K562 (cell line): Measurements from ENCODE around the gene MRPL27.

Experiments used
- BACH1 ChIP-seq: fragments of 200-800 bp; sonication (Bioruptor generic); IDR thresholded peaks from 2 replicates; pipeline ENCODE4 v1.6.1; 2016; ENCODE audit warnings: missing genetic modification characterization, missing compliant biosample characterization
- CHD1 ChIP-seq: fragments of 200-600 bp; sonication (generic); IDR thresholded peaks from one replicate; pipeline ENCODE4 v1.6.1; 2012; ENCODE audit warnings: mild to moderate bottlenecking, moderate library complexity, low read length, inconsistent platforms
- CTCF ChIP-seq, 3 experiments: IDR thresholded peaks in 2 of 3; conservative IDR thresholded peaks in 1 of 3; 2 replicates each; pipeline ENCODE4 v1.5.1; 2011 to 2012; ENCODE audit warnings: low read length in 3 of 3, mild to moderate bottlenecking in 3 of 3, control low read depth in 2 of 3, improper control_type of control experiment in 1 of 3, inconsistent platforms in 1 of 3, low read depth in 1 of 3, mixed read lengths in 1 of 3, moderate library complexity in 1 of 3; ENCODE audit not compliant: insufficient read depth in 2 of 3
- ELK3 ChIP-seq: fragments of 450-650 bp; formaldehyde crosslinking; IDR thresholded peaks from 2 replicates; pipeline ENCODE4 v1.4.0; 2020; ENCODE audit warnings: mild to moderate bottlenecking
- IRF2 ChIP-seq: sonication (generic); formaldehyde crosslinking; IDR thresholded peaks from 2 replicates; pipeline ENCODE4 v1.8.1; 2022; ENCODE audit warnings: mild to moderate bottlenecking, missing genetic modification reagents
- MAFF ChIP-seq: IDR thresholded peaks from 2 replicates; pipeline ENCODE4 v1.6.1; 2012; ENCODE audit warnings: low read length, improper control_type of control experiment
- RFX5 ChIP-seq: IDR thresholded peaks from 2 replicates; pipeline ENCODE4 v1.6.1; 2011; ENCODE audit warnings: low read depth, mild to moderate bottlenecking, improper control_type of control experiment, low read length
- ZBED1 ChIP-seq: IDR thresholded peaks from 2 replicates; pipeline ENCODE4 v1.6.1; 2014
- ZC3H4 ChIP-seq: sonication (generic); formaldehyde crosslinking; IDR thresholded peaks from 2 replicates; pipeline ENCODE4 v1.9.0; 2021; ENCODE audit warnings: missing genetic modification reagents, borderline replicate concordance
- TF ChIP-seq, protein P1 (sequence below): conservative IDR thresholded peaks from 2 replicates; pipeline ENCODE4 v1.6.1; 2011; ENCODE audit warnings: low read depth, mild to moderate bottlenecking, low read length; ENCODE audit not compliant: control insufficient read depth
- TF ChIP-seq, protein P2 (sequence below): sonication (generic); formaldehyde crosslinking; IDR thresholded peaks from 2 replicates; pipeline ENCODE4 v1.8.1; 2022; ENCODE audit warnings: missing genetic modification reagents

GRCh38 chr17:50392621-50393020, 19.6 kb upstream of the MRPL27 start:
- no peak for TF ChIP-seq ZBED1
- no peak for TF ChIP-seq ZC3H4 (CRISPR knock-in tag)
- TF ChIP-seq MAFF = no peak
- no peak for TF ChIP-seq RFX5
- TF ChIP-seq CTCF (IDR thresholded peaks at IDR 0.05 in 2 of 3, conservative IDR thresholded peaks at IDR 0.05 in 1 of 3; ENCODE audit: insufficient read depth in 2 of 3, low read depth in 1 of 3, low read length in 3 of 3) = no peak
- TF ChIP-seq IRF2 (CRISPR knock-in tag) = no peak
- no peak for TF ChIP-seq ELK3
- TF ChIP-seq, protein P1, sequence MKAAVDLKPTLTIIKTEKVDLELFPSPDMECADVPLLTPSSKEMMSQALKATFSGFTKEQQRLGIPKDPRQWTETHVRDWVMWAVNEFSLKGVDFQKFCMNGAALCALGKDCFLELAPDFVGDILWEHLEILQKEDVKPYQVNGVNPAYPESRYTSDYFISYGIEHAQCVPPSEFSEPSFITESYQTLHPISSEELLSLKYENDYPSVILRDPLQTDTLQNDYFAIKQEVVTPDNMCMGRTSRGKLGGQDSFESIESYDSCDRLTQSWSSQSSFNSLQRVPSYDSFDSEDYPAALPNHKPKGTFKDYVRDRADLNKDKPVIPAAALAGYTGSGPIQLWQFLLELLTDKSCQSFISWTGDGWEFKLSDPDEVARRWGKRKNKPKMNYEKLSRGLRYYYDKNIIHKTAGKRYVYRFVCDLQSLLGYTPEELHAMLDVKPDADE = no peak
- no peak for TF ChIP-seq CHD1
- TF ChIP-seq, protein P2, sequence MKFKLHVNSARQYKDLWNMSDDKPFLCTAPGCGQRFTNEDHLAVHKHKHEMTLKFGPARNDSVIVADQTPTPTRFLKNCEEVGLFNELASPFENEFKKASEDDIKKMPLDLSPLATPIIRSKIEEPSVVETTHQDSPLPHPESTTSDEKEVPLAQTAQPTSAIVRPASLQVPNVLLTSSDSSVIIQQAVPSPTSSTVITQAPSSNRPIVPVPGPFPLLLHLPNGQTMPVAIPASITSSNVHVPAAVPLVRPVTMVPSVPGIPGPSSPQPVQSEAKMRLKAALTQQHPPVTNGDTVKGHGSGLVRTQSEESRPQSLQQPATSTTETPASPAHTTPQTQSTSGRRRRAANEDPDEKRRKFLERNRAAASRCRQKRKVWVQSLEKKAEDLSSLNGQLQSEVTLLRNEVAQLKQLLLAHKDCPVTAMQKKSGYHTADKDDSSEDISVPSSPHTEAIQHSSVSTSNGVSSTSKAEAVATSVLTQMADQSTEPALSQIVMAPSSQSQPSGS (CRISPR knock-in tag) = no peak
- TF ChIP-seq BACH1 = no peak
